SJCRH30 (cell line): ENCODE results near the gene PDXDC1. TPM values are rescaled to one million over a fixed set of nuclear protein-coding genes. Genes with fewer than 3 reads are reported as not detected.
A peak's percentile ranks its signal among the peaks of the same experiment; 100 is the strongest.
"Not testable (repeated sequence)": the region's sequence is repeated elsewhere in the genome, so short reads cannot be mapped to it uniquely, and the experiment has no call there.

Experiments
- DNase-seq, 2 experiments: peaks; one replicate each; pipeline ENCODE4 v3.0.0-alpha.2; 2015 to 2020
- H3K27ac ChIP-seq: fragments of 250-450 bp; sonication (Bioruptor Pico); 2 replicates; pipeline ENCODE4 v1.5.1; 2020; ENCODE audit warnings: mild to moderate bottlenecking, moderate library complexity
- H3K27me3 ChIP-seq: fragments of 250-450 bp; sonication (Bioruptor Pico); 2 replicates; pipeline ENCODE4 v1.5.1; 2020; ENCODE audit warnings: mild to moderate bottlenecking, moderate library complexity
- H3K36me3 ChIP-seq: fragments of 250-450 bp; sonication (Bioruptor Pico); 2 replicates; pipeline ENCODE4 v1.5.1; 2020; ENCODE audit warnings: mild to moderate bottlenecking, moderate library complexity
- H3K4me1 ChIP-seq: fragments of 250-450 bp; sonication (Bioruptor Pico); 2 replicates; pipeline ENCODE4 v1.5.1; 2020; ENCODE audit warnings: mild to moderate bottlenecking, moderate library complexity
- H3K4me3 ChIP-seq: fragments of 250-450 bp; sonication (Bioruptor Pico); 2 replicates; pipeline ENCODE4 v1.5.1; 2020; ENCODE audit warnings: mild to moderate bottlenecking, moderate library complexity
- H3K9me3 ChIP-seq: fragments of 250-450 bp; sonication (Bioruptor Pico); replicated peaks from 2 replicates; pipeline ENCODE4 v1.5.1; 2020; ENCODE audit warnings: mild to moderate bottlenecking, moderate library complexity
- total RNA-seq: library from RNA; depleted of rRNA; stranded (reverse); fragments of >200 nt; shearing (Covaris generic); gene quantifications from 2 replicates; pipeline ENCODE4 v1.2.3, GENCODE V29; 2014

The PDXDC1 gene
- total RNA-seq, 1 experiment from 2014 or later = 48.7 TPM

- not testable (repeated sequence) for H3K4me3 ChIP-seq, H3K27me3 ChIP-seq, H3K9me3 ChIP-seq, DNase-seq, H3K27ac ChIP-seq, H3K36me3 ChIP-seq, H3K4me1 ChIP-seq
Measured at GRCh38 chr16:15148831-15149230, 174.0 kb downstream of the PDXDC1 start.

- H3K9me3 ChIP-seq, H3K4me3 ChIP-seq, H3K4me1 ChIP-seq, DNase-seq, H3K27ac ChIP-seq, H3K27me3 ChIP-seq, H3K36me3 ChIP-seq: not testable (repeated sequence)
Measured at GRCh38 chr16:15149260-15149659, 174.4 kb downstream of the PDXDC1 start.

DNA sequence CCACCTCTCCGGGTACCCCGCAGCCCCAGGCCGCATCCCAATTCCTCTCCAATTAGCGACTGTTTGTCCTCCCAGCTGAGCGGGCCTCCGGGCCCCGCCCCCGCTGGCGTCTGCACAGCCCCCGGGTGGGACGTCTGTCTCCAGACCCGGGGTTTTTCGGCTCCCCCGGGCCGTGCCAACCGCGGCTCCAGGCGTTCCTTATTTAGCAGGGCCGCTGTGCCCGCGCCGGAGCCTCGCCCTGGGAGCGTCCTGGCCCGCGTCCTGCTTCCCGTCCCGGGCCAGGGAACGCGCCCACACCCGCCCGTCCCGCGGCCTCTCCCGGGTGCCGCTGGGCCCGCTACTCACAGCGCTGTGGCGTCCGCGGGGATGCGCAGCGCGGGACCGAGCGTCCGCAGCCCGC lies 179.2 kb downstream of the PDXDC1 start:
- DNase-seq, H3K27ac ChIP-seq, H3K27me3 ChIP-seq, H3K9me3 ChIP-seq, H3K4me1 ChIP-seq, H3K36me3 ChIP-seq: not testable (repeated sequence)
- peak overlapping the region; percentile 41; the same call in 1 of the 2 replicates for H3K4me3 ChIP-seq

DNA sequence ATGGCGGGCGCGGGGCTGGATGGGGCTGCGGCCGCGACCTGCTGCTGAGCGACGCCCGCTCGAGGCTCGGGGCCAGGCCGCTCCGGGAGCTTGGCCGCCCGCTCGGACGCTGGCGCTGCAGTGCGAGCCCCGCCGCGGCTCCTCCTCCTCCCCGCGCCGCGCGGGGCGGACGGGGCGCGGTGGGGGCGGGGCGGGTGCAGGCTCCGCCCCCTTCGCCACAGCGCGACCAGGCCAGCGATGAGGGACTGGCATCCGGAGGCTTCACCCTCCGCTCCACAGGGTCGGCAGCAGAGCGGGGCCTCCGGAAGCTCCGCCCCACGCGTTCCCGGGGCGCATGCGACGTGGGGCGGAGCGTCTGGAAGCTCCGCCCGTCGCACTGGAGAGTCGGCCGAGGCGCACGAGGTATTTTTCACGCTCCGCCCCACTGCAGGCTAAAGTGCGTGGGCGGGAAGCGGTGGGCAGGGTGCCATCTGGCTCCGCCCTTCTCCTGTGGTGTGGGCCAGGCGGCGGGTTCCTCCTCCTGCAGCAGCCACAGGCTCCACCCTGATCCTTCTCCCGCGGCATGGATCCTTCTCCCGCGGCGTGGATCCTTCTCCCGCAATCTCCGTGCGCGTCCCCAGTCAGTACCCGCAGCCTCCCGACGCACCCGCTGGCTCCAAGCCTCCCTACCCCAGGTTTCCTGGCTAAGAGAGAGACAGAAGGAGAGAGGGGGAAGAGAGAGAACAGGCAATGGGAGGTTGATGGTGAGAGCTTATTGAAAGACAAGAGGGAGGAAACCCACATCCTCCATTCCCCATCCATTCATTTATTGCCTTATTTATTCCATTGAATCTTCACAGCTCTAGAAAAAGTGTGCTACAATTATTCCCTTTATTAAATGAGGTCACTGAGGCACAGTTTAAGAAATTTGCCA lies 180.1 kb downstream of the PDXDC1 start:
- not testable (repeated sequence) for H3K27me3 ChIP-seq, H3K4me1 ChIP-seq, H3K9me3 ChIP-seq, H3K27ac ChIP-seq, H3K36me3 ChIP-seq
- DNase-seq = peak; percentile 87
- H3K4me3 ChIP-seq = peak overlapping the region; percentile 56

- not testable (repeated sequence) for H3K27me3 ChIP-seq, H3K36me3 ChIP-seq, H3K9me3 ChIP-seq
Measured at GRCh38 chr16:15157644-15158043, 182.8 kb downstream of the PDXDC1 start.

DNA sequence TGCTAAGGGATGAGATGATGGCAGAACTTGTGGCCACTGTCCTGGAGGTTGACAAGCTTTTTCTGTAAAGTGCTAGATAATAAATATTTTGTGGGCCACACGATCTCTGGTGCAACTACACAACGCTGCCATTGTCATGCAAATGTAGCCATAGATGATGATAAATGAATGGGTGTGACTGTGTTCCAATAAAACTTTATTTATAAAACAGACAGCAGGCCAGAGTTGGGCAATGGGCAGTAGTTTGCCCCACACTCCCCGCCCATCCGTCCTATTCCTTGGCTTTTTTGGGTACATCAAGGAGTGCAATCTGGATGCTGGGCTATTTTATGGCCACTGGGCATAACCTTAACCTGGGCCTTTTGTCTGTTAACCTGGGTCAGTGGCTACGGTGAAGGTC lies 184.8 kb downstream of the PDXDC1 start:
- DNase-seq, H3K27me3 ChIP-seq, H3K27ac ChIP-seq, H3K4me1 ChIP-seq, H3K36me3 ChIP-seq, H3K9me3 ChIP-seq, H3K4me3 ChIP-seq: not testable (repeated sequence)

More at GRCh38 chr16:15157644-15158043, 182.8 kb downstream of the PDXDC1 start:
- DNase-seq, H3K27ac ChIP-seq, H3K4me3 ChIP-seq, H3K4me1 ChIP-seq: not testable (repeated sequence)

DNA sequence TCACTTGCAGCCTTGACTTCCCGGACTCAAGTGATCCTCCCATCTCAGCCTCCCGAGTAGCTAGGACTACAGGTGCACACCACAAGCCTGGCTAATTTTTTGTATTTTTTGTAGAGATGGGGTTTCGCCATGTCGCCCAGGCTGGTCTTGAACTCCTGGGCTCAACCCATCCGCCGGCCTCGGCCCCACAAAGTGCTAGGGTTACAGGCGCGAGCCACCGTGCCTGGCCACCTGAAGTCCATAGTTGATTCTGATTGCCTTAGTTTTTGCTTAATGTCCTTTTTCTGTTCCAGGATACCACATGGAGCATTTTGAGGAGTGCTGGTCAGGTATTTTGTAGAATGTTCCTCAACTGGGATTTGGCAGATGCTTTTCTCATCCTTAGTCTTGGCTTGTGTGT lies 185.7 kb downstream of the PDXDC1 start:
- not testable (repeated sequence) for H3K9me3 ChIP-seq

DNA sequence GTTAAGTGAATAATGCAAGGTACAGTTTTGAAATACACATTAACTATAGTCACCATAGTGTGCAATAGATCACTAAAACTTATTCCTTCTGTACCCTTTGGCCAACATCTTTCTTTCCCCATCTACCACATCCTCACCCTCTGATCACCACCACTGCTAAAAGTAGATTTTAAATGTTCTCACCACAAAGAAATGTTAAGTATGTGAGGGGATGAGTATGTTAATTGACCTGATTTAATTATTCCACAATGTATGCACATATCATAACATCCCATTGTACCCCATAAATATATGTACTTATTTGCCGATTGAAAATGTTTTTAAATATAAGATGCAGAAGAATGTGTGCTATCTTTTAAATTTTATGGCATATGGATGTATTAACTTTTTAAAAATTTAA lies 188.2 kb downstream of the PDXDC1 start:
- not testable (repeated sequence) for H3K27me3 ChIP-seq, H3K9me3 ChIP-seq, H3K4me1 ChIP-seq, DNase-seq, H3K4me3 ChIP-seq, H3K36me3 ChIP-seq, H3K27ac ChIP-seq

More for the DNA sequence above, 185.7 kb downstream of the PDXDC1 start:
- not testable (repeated sequence) for H3K36me3 ChIP-seq, DNase-seq, H3K4me1 ChIP-seq, H3K27me3 ChIP-seq, H3K4me3 ChIP-seq, H3K27ac ChIP-seq

GRCh38 chr16:15166177-15166576 lies 191.4 kb downstream of the PDXDC1 start:
- H3K9me3 ChIP-seq, H3K4me3 ChIP-seq, H3K27ac ChIP-seq, H3K4me1 ChIP-seq, H3K36me3 ChIP-seq, H3K27me3 ChIP-seq, DNase-seq: not testable (repeated sequence)

- not testable (repeated sequence) for H3K27ac ChIP-seq, H3K4me1 ChIP-seq, H3K36me3 ChIP-seq, H3K9me3 ChIP-seq, H3K27me3 ChIP-seq, DNase-seq, H3K4me3 ChIP-seq
Measured at GRCh38 chr16:15168303-15168702, 193.5 kb downstream of the PDXDC1 start.

DNA sequence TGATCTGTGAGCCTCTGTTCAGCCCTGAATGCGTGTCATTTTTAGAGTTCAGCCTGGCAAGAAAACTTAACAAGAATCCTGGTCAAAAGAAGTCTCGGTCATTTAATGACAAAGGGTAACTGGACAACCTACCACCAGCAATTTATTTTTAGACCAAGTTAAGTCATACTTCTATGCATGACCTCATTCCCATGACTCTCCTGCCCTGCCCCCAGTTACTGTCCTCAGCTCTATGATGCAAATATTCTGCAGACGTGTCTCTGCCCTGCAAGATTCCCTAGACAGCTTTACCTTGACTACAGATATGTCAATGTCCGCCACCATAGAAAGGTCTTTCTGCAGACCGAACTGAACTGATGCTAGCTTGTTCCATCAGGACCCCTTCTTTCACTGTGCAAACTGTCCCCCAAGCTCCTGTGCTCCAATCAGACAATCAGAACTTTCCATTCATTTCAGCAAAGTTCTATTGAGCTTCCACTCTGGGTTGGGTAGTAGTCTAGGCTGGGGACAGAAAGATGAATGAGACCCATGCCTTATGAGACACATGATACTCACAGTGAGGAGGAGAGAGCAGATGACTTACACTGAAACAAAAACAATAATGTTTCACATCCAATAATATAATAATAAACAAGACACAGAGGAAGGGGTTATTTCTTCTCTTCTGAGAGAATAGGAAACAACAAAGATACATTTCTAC lies 194.3 kb downstream of the PDXDC1 start:
- not testable (repeated sequence) for H3K27ac ChIP-seq, H3K4me3 ChIP-seq, H3K9me3 ChIP-seq, H3K36me3 ChIP-seq, DNase-seq, H3K27me3 ChIP-seq, H3K4me1 ChIP-seq

DNA sequence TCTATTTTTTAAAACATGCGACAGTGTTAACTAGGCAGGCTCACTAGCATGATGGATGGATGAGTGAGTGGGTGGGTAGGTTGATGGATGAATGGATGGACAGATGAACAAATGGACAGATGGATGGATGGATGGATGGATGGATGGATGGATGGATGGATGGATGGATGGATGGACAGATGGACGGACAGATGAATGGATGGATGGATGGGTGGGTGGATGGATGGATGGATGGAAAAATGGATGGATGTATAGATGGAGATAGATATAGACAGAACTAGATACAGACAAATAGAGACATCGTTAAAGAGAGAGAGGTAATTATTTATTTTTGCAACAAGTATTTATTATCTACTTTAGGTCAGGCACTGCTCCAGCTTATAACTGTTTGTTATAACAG lies 205.1 kb downstream of the PDXDC1 start:
- not testable (repeated sequence) for H3K36me3 ChIP-seq

DNA sequence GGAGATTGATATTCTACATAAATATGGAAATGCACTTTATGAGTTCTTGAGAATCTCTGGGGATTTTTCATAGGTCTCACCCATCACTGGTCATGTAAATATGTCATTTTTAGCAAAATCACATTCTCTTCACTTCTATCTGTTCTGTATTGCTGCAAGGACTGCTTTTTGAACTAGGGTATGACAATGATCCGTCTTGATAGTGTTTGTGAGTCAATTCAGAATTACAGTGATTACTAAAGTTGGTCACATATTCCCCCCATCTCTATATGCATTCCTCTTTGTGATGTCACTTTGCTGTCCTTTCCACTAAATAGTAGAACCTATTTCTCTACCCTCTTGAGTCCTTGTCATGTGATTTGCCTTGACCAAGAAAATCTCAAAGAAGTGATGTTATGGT lies 206.1 kb downstream of the PDXDC1 start:
- H3K27me3 ChIP-seq, DNase-seq: not testable (repeated sequence)

More for the DNA sequence above, 205.1 kb downstream of the PDXDC1 start:
- H3K27ac ChIP-seq, DNase-seq, H3K4me3 ChIP-seq, H3K27me3 ChIP-seq, H3K4me1 ChIP-seq, H3K9me3 ChIP-seq: not testable (repeated sequence)

DNA sequence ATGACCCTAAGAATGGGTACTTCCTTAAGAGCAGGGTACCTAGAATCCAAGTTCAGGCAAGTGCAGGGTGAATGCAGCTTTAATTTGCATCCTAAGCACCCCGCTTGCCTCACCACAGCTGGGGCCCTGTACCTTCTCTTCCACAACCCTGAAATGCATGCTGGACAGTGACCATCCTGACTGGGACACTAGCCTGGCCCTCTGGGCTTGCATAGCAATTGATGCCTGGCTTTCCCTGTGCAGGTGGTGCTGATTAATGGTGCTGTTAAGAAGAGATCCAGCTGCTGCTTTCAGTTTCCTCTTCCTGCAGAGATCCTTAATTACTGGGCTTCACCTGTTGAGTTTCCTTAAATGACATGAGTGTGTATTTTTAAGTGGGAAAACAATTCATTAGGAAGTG lies 209.2 kb downstream of the PDXDC1 start:
- not testable (repeated sequence) for H3K27me3 ChIP-seq, H3K4me3 ChIP-seq, H3K36me3 ChIP-seq, H3K4me1 ChIP-seq, DNase-seq, H3K27ac ChIP-seq, H3K9me3 ChIP-seq

More for the DNA sequence above, 206.1 kb downstream of the PDXDC1 start:
- H3K4me3 ChIP-seq, H3K27ac ChIP-seq, H3K4me1 ChIP-seq, H3K36me3 ChIP-seq, H3K9me3 ChIP-seq: not testable (repeated sequence)
